NB4 (cell line): Measurements from ENCODE around the gene PTGER2.

ENCODE experiments used
- MYC ChIP-seq: IDR thresholded peaks from 2 replicates; pipeline ENCODE4 v1.6.1; 2011; ENCODE audit warnings: low read depth, low read length
- POLR2A ChIP-seq: IDR thresholded peaks from 2 replicates; pipeline ENCODE4 v1.6.1; 2011; ENCODE audit warnings: mild to moderate bottlenecking; ENCODE audit not compliant: insufficient read length; ENCODE audit errors: extremely low read depth
- TF ChIP-seq, protein P1 (sequence below): IDR thresholded peaks from one replicate; pipeline ENCODE4 v1.5.1; 2012; ENCODE audit warnings: low read depth, low read length
- TF ChIP-seq, protein P2 (sequence below): IDR thresholded peaks from 2 replicates; pipeline ENCODE4 v1.6.1; 2011; ENCODE audit warnings: low read depth, low read length

DNA sequence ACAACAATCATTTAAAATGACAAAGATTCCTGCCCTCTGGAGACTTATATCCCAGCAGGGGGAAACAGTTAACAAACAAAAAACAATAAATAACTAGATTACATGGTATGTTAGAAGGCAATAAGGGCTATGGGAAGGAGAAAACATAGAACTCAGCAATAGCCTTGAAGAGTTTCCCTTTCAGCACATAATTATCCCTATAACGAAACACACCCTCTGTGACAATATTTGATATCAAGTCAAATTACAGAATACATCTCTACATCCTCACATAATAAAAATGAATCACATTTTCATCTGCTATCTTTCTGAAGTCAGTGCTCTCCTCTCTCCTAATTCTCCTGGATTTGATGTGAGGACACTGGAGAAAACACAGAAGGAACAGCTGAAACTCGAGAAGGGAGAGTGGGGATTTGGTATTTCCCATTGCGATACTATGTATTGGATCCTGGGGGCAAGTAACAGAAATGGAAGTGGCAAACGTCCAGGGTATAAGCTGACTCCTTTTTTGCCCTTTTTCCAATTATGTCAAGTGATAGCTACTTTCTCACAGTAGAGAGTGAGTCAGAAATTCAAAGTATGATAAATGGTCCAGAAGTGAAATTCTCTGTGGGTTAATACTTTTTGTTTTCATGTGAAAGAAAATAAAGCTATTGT, 9.7 kb upstream of the PTGER2 start:
- TF ChIP-seq, protein P1, sequence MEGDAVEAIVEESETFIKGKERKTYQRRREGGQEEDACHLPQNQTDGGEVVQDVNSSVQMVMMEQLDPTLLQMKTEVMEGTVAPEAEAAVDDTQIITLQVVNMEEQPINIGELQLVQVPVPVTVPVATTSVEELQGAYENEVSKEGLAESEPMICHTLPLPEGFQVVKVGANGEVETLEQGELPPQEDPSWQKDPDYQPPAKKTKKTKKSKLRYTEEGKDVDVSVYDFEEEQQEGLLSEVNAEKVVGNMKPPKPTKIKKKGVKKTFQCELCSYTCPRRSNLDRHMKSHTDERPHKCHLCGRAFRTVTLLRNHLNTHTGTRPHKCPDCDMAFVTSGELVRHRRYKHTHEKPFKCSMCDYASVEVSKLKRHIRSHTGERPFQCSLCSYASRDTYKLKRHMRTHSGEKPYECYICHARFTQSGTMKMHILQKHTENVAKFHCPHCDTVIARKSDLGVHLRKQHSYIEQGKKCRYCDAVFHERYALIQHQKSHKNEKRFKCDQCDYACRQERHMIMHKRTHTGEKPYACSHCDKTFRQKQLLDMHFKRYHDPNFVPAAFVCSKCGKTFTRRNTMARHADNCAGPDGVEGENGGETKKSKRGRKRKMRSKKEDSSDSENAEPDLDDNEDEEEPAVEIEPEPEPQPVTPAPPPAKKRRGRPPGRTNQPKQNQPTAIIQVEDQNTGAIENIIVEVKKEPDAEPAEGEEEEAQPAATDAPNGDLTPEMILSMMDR = no peak
- no peak for TF ChIP-seq POLR2A
- TF ChIP-seq MYC = no peak
- TF ChIP-seq, protein P2, sequence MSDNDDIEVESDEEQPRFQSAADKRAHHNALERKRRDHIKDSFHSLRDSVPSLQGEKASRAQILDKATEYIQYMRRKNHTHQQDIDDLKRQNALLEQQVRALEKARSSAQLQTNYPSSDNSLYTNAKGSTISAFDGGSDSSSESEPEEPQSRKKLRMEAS = no peak
